Renal cortex interstitium (tissue), 15 donors: ENCODE data around the gene ISL2. TPM values are rescaled to one million over a fixed set of nuclear protein-coding genes. Genes with fewer than 3 reads are reported as not detected.
"Not testable (repeated sequence)": the region's sequence is repeated elsewhere in the genome, so short reads cannot be mapped to it uniquely, and the experiment has no call there.

ENCODE experiments used
- DNase-seq, 11 donors: peaks; one replicate each; pipeline ENCODE4 v3.0.0-alpha.2; 2013; ENCODE audit warnings: low read depth in 9 of 11, low spot score in 4 of 11; ENCODE audit errors: extremely low read depth in 1 of 11
- long read RNA-seq, 16 experiments: transcript quantifications; one replicate each; lab custom pipeline, GENCODE V29; 2026
- polyA plus RNA-seq, 3 donors: library from polyadenylated mRNA; unstranded; fragments of 120-200 nt; gene quantifications; one replicate each; pipeline ENCODE4 v1.2.1, GENCODE V29; 2013; ENCODE audit not compliant: insufficient read length in 3 of 3

ISL2 gene
- polyA plus RNA-seq: under 1 TPM in 1 of 3 donors, not detected in 2; 0.17 TPM
- long read RNA-seq, donor 1: 0 reads
- long read RNA-seq, donor 2: 0 reads
- long read RNA-seq, donor 3: 0 reads
- long read RNA-seq, donor 4: 0 reads
- long read RNA-seq, donor 5: 0 reads
- long read RNA-seq, donor 6: 0 reads
- long read RNA-seq, donor 7: 0 reads
- long read RNA-seq, donor 8: 0 reads
- long read RNA-seq, donor 9: 0 reads
- long read RNA-seq, donor 10: 0 reads
- long read RNA-seq, donor 11: 0 reads
- long read RNA-seq, donor 12: 0 reads
- long read RNA-seq, donor 13: 0 reads
- long read RNA-seq, donor 14: 0 reads
- long read RNA-seq, donor 15: 0 reads
- long read RNA-seq, donor 16: 0 reads

- DNase-seq: no peak
These were observed at the start of gene ISL2 for GRCh38 chr15:76336254-76337058. TSS of gene ISL2 (plus strand) at chr15:76336773. CDS start at chr15:76336884, 111 bp downstream.

GRCh38 chr15:76289582-76289981 lies 47.0 kb upstream of the ISL2 start:
- DNase-seq: no peak

GRCh38 chr15:76293361-76293760 lies 43.2 kb upstream of the ISL2 start:
- no peak for DNase-seq

- not testable (repeated sequence) for DNase-seq
These were observed 42.1 kb upstream of the ISL2 start for GRCh38 chr15:76294463-76294862.

- DNase-seq: no peak
These were observed 39.7 kb upstream of the ISL2 start for GRCh38 chr15:76296849-76297248.

GRCh38 chr15:76297951-76298350 lies 38.6 kb upstream of the ISL2 start:
- DNase-seq: not testable (repeated sequence)

- DNase-seq: no peak
These were observed 37.6 kb upstream of the ISL2 start for GRCh38 chr15:76298986-76299385.

DNA sequence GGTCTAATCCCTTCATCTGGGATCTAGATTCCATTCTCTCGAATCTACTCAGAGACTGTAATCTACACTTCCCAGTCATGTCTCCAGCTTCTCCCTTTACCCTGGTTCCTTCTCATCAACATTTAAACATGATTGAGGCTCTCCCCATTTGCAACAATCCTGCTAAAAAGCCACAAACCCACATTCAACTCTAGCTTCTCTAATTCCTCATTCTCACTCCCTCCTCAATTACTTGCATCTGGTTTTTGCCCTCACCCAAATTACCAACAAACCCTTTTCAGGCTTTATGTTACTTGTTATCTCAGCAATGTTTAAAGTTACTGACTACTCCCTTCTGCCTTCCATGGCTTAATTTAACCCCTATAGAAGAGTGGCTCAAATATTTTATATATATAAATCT lies 36.8 kb upstream of the ISL2 start:
- DNase-seq: no peak

DNA sequence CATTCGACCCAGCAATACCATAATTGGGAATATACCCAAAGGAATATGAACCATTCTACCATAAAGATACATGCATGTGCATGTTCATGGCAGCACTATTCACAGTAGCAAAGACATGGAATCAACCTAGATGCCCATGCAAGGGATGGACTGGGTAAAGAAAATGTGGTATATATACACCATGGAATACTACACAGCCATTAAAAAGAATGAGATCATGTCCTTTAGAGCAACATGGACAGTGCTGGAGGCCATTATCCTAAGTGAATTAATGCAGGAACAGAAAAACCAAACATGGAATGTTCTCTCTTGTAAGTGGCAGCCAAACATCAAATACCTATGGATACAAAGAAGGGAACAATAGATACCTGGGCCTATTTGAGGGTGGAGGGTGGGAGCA lies 32.7 kb upstream of the ISL2 start:
- DNase-seq: no peak

DNA sequence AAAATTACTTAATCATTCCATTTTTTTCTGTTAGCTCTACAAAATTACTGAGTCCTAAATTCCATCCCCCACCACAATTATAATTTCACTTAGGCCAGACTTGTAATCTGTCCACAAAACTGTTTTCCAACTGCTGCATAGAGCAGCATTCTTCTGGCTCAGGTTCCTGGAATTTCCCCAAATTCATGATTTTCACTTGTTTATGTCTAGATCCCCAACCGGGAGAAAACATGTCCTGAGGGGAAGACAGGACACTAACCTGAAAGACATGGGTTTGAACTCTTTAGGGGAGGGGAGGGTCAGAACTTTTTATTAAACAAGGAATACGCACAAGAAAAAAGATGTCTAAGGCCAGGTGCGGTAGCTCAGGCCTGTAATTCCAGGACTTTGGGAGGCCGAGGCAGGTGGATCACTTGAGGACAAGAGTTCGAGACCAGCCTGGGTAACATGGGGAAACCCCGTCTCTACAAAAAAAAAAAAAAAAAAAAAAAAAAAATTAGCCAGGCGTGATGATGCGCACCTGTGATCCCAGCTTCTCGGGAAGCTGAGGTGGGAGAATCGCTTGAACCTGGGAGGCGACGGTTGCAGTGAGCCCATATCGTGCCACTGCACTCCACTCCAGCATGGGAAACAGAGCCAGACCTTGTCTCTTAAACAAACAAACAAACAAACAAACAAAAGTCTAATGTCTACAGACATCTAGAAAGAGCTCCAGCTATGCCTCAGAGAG lies 26.8 kb upstream of the ISL2 start:
- no peak for DNase-seq

GRCh38 chr15:76310475-76311099 lies 26.0 kb upstream of the ISL2 start:
- DNase-seq: peak in 3 of 11 donors; percentile 22 to 30 (median 28)

DNA sequence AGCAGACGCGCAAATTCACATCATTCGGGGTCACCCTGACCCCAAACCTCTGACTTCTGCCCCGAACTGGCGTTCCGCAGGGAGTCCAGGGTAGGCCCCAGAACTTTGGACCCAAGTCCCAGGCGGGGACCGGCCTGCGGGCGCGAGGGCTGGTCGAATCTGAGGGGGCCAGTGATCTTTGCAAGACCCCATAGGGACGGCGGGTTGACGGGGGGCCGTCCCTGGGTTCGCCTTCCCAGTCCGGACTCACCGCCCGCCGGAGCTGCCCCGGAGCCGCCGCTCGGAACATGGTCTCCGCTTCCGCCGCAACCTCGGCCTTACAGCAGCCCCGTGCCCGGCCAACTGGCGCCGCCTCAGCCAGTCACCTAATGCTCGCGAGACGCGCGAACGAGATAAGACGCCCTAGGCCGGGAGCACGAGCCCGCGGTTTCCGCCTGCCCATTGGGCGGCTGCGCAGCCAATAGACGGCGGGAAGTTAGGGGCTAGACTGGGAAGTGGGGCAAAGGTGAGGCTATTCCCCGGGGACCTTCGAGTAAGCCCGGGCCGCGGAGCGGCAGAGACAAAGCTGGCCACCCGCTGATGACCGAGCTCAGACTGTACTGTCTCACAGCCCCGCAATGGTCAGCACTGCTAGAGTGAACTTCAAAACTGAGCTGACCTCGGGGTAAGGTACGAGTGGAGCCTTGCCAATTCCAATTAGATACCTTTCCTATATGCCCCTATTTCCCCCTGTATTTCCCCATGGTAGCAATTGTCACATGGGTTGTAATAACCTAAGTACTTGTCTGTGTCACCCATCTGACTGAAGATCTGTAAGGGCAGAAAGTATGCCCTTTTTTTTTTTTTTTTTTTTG lies 25.2 kb upstream of the ISL2 start, which contains the start of gene ETFA:
Gene ETFA, minus strand, starts transcription at position 370 of the 854 bp plus-strand sequence. Its CDS starts 81 bp downstream, at position 289.
- DNase-seq: peak; percentile 84 to 95 (median 93)

DNA sequence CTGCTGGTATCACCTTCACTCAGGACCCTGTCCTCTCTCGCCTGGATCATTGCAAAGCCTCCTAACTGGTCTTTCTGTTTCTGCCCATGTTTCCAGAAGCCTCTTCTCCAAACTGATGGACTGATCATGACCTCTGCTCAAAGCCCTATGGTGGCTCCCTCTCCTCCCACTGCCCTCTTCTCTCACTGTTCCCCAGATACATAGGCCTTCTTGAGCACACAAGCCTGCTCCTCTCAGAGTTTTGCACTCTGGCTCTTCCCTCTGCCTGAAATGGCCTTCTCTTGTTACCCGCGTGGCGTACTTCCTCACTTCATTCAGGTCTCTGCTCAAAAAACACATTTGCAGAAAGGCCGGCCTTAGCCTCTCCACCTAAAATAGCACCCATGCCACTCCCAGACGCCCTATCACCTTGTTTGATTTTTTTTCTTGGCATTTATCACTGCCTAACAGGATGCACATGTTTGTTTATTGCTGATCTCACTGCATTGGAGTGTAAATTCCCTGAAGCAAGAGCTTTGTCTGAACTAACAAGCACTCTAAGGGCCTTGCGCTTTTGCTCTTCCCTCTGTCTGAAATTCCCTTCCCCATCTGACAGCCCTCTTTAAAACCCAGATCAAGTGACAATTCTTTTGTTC lies 23.9 kb upstream of the ISL2 start:
- no peak for DNase-seq

- not testable (repeated sequence) for DNase-seq
These were observed 23.4 kb upstream of the ISL2 start for GRCh38 chr15:76313175-76313567.

GRCh38 chr15:76313731-76314130 lies 22.8 kb upstream of the ISL2 start:
- no peak for DNase-seq

DNA sequence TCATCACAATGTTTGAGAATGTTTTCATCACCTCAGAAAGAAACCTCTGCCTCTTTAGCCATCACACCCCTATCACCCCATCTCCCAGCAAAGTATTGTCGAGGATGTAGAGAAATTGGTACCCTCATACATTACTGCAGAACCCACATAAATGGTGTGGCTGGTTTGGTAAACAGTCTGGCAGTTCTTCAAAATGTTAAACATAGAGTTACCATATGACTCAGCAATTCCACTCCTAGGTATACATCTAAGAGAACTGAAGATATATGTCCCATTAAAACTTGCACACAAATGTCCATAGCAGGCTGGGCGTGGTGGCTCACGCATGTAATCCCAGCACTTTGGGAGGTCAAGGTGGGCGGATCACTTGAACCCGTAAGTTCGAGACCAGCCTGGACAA lies 16.6 kb upstream of the ISL2 start:
- no peak for DNase-seq

DNA sequence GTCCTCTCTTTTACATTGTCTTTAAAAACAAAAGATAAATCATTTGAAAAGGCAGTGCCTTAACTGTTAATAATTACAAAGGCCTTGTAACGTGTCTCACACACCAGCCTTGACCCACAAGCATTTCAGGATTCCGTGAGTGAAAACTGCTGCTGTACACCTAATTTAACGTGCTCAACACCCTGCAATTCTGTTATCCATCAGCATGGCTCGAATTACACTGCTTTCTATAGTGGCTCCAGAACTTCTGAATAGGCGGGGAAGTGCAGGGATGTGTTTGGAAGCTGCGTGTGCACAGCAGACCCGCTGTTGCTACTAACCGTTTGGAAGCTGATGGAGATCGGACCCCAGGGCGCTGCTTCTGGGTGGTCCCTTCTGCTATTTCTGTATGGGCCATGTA lies 15.4 kb upstream of the ISL2 start:
- DNase-seq: no peak

DNA sequence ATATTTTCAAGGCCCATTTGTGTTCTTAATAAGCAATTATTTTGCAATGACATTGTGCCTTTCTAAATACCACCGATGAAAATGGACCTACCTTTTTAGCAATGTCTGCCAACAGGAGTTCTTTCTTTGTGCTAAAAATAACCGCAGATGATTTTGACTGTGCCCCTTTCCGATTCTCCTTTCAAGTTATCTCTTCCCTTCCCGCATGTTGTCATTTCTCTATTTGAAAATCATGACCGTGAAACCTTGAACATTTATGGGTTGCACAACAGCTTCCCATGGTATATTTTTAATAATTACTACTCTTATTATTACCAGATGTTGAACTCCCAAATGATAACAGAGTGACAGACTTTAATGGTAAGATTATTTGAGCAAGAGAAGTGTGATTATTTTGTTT lies 15.0 kb upstream of the ISL2 start:
- no peak for DNase-seq
